NCI-H345 treated with DMSO at 0.1 percent for 48 hours (cell line): ENCODE results near the gene ZNF521.

Experiments
- DNase-seq: peaks from one replicate; lab custom pipeline; 2025; ENCODE audit not compliant: unreplicated experiment; lab: John Stamatoyannopoulos, UW

The ZNF521 gene

GRCh38 chr18:25132786-25133496 is 219.0 kb downstream of the ZNF521 start:
- no peak for DNase-seq

GRCh38 chr18:25126751-25127150 is 225.2 kb downstream of the ZNF521 start:
- DNase-seq = no peak

GRCh38 chr18:25125680-25126079 is 226.3 kb downstream of the ZNF521 start:
- no peak for DNase-seq

- no peak for DNase-seq
Measured at GRCh38 chr18:25123438-25124232, 228.3 kb downstream of the ZNF521 start.

- DNase-seq = no peak
Measured at GRCh38 chr18:25121442-25121841, 230.5 kb downstream of the ZNF521 start.

- no peak for DNase-seq
Measured at GRCh38 chr18:25113566-25113965, 238.4 kb downstream of the ZNF521 start.

- DNase-seq = no peak
Measured at GRCh38 chr18:25112821-25113434, 239.0 kb downstream of the ZNF521 start.

GRCh38 chr18:25111377-25112288 is 240.3 kb downstream of the ZNF521 start:
- no peak for DNase-seq

- no peak for DNase-seq
Measured at GRCh38 chr18:25109484-25109883, 242.5 kb downstream of the ZNF521 start.

- DNase-seq = no peak
Measured at GRCh38 chr18:25103468-25104155, 248.4 kb downstream of the ZNF521 start.

- no peak for DNase-seq
Measured at GRCh38 chr18:25102662-25103061, 249.3 kb downstream of the ZNF521 start.

GRCh38 chr18:25100418-25100817 is 251.5 kb downstream of the ZNF521 start:
- no peak for DNase-seq

GRCh38 chr18:25099895-25100294 is 252.1 kb downstream of the ZNF521 start:
- no peak for DNase-seq

GRCh38 chr18:25097569-25098056 is 254.4 kb downstream of the ZNF521 start:
- no peak for DNase-seq

GRCh38 chr18:25097057-25097456 is 254.9 kb downstream of the ZNF521 start:
- no peak for DNase-seq

- DNase-seq = no peak
Measured at GRCh38 chr18:25093141-25093540, 258.8 kb downstream of the ZNF521 start.

GRCh38 chr18:25089470-25089869 is 262.5 kb downstream of the ZNF521 start:
- DNase-seq = no peak

- no peak for DNase-seq
Measured at GRCh38 chr18:25086876-25087275, 265.1 kb downstream of the ZNF521 start.

- DNase-seq = no peak
Measured at GRCh38 chr18:25081001-25081400, 271.0 kb downstream of the ZNF521 start.

GRCh38 chr18:25080211-25080610 is 271.8 kb downstream of the ZNF521 start:
- no peak for DNase-seq
